ENCODE measurements around the gene PCNX1. TPM values are rescaled to one million over a fixed set of nuclear protein-coding genes. Genes with fewer than 3 reads are reported as not detected.

The PCNX1 gene
- total RNA-seq, 1 experiment from 2014 or later = 48.0 TPM

- Histone ChIP-seq H4K5ac (ENCODE audit: insufficient read length, low read depth, low read length) (no peak overlapping the region), H3K79me1 (ENCODE audit: insufficient read depth, low read depth, low read length, poor library complexity, severe bottlenecking) (no peaks in the 10 kb centered on the region)
These were observed 22.5 kb upstream of the PCNX1 start for GRCh38 chr14:70884595-70885342.

More at GRCh38 chr14:70884595-70885342, 22.5 kb upstream of the PCNX1 start:
- no peak overlapping the region for H2BK120ac ChIP-seq (ENCODE audit: low read depth, low read length, poor library complexity, severe bottlenecking)
- no peaks in the 10 kb centered on the region for H3K4me1 ChIP-seq (ENCODE audit: insufficient read depth, low read length)
- H3K56ac ChIP-seq (ENCODE audit: insufficient read length, low read depth, low read length) = no peak overlapping the region
- no peak overlapping the region for H2BK5ac ChIP-seq (ENCODE audit: insufficient read length, low read length)
- DNase-seq = no peak
- H2BK12ac ChIP-seq (ENCODE audit: insufficient read length, low read depth, low read length) = no peak overlapping the region
- H3K14ac ChIP-seq (ENCODE audit: insufficient read depth, low read length) = no peak overlapping the region
- H4K8ac ChIP-seq (replicated peaks; ENCODE audit: insufficient read length, low read depth, low read length) = no peak overlapping the region
- Mint-ChIP-seq H3K27me3 (ENCODE audit: low read depth) (no peaks in the 10 kb centered on the region), H3K27ac (no peak overlapping the region), H3K36me3 (ENCODE audit: insufficient read depth in 1 of 3, low read depth in 3 of 3) (no peaks in the 10 kb centered on the region), H3K4me1 (peaks cover 24 to 25% of the 10 kb centered on the region in 2 experiments), H3K4me3 (no peak overlapping the region), H3K9me3 (no peaks in the 10 kb centered on the region)
- no peak overlapping the region for H2AFZ ChIP-seq (ENCODE audit: low read length)
- no peak overlapping the region for H2BK20ac ChIP-seq (ENCODE audit: low read depth, low read length, poor library complexity, severe bottlenecking)
- no peak overlapping the region for H3T11ph ChIP-seq (ENCODE audit: low read length)
- no peaks in the 10 kb centered on the region for H3K79me2 ChIP-seq (ENCODE audit: insufficient read depth, low read length)
- H4K91ac ChIP-seq (ENCODE audit: insufficient read length, low read depth, low read length) = no peak overlapping the region
- no peak overlapping the region for H3K4me2 ChIP-seq (ENCODE audit: insufficient read depth, insufficient read length, low read length)
- no peak overlapping the region for H3K27ac ChIP-seq (ENCODE audit: insufficient read length, low read depth, low read length)
- TF ChIP-seq, protein P1, sequence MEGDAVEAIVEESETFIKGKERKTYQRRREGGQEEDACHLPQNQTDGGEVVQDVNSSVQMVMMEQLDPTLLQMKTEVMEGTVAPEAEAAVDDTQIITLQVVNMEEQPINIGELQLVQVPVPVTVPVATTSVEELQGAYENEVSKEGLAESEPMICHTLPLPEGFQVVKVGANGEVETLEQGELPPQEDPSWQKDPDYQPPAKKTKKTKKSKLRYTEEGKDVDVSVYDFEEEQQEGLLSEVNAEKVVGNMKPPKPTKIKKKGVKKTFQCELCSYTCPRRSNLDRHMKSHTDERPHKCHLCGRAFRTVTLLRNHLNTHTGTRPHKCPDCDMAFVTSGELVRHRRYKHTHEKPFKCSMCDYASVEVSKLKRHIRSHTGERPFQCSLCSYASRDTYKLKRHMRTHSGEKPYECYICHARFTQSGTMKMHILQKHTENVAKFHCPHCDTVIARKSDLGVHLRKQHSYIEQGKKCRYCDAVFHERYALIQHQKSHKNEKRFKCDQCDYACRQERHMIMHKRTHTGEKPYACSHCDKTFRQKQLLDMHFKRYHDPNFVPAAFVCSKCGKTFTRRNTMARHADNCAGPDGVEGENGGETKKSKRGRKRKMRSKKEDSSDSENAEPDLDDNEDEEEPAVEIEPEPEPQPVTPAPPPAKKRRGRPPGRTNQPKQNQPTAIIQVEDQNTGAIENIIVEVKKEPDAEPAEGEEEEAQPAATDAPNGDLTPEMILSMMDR (conservative IDR thresholded peaks at IDR 0.05) = no peak
- no peak overlapping the region for H2BK15ac ChIP-seq (ENCODE audit: low read depth, low read length)
- H2AK5ac ChIP-seq (ENCODE audit: insufficient read length, low read length) = no peak overlapping the region
- no peak overlapping the region for H3K23ac ChIP-seq (ENCODE audit: insufficient read length, low read depth, low read length)
- H3K9me3 ChIP-seq (ENCODE audit: control insufficient read depth, low read depth, low read length) = no peaks in the 10 kb centered on the region
- no peaks in the 10 kb centered on the region for H3K23me2 ChIP-seq (ENCODE audit: insufficient read length, low read depth, low read length, poor library complexity, severe bottlenecking)
- no peak overlapping the region for H3K4ac ChIP-seq (ENCODE audit: low read depth, low read length)
- H3K18ac ChIP-seq (ENCODE audit: insufficient read length, low read depth, low read length) = no peak overlapping the region
- H3K9ac ChIP-seq (ENCODE audit: extremely low read depth, insufficient read length, low read length) = no peak overlapping the region
- WGBS (ENCODE audit: extremely low coverage, insufficient read length, low lambda C conversion rate) = no CpG with 5 or more reads among the region's 8 CpGs
- H4K20me1 ChIP-seq (ENCODE audit: control insufficient read depth, insufficient read depth, insufficient read length) = no peaks in the 10 kb centered on the region
- H3K27me3 ChIP-seq (ENCODE audit: insufficient read depth, low read length) = no peaks in the 10 kb centered on the region

Measured in H9 (cell line).